ENCODE results near the gene LRRFIP1.
A peak's percentile ranks its signal among the peaks of the same experiment; 100 is the strongest.

The LRRFIP1 gene

GRCh38 chr2:237691029-237691907 lies 63.9 kb downstream of the LRRFIP1 start:
- DNase-seq, result no peak

GRCh38 chr2:237691908-237692600 lies 64.7 kb downstream of the LRRFIP1 start:
- DNase-seq, result peak; percentile 93

- DNase-seq, result no peak
Measured at GRCh38 chr2:237692601-237693290, 65.4 kb downstream of the LRRFIP1 start.

GRCh38 chr2:237693291-237693994 lies 66.1 kb downstream of the LRRFIP1 start:
- no peak for DNase-seq

- no peak for DNase-seq
Measured at GRCh38 chr2:237694415-237695194, 67.2 kb downstream of the LRRFIP1 start.

GRCh38 chr2:237695201-237695780 lies 67.9 kb downstream of the LRRFIP1 start:
- no peak for DNase-seq

- peak; percentile 28 for DNase-seq
Measured at GRCh38 chr2:237696461-237696860, 69.1 kb downstream of the LRRFIP1 start.

- DNase-seq, result no peak
Measured at GRCh38 chr2:237697586-237698357, 70.4 kb downstream of the LRRFIP1 start.

GRCh38 chr2:237698358-237698694 lies 70.9 kb downstream of the LRRFIP1 start:
- no peak for DNase-seq

- DNase-seq, result no peak
Measured at GRCh38 chr2:237699870-237700511, 72.6 kb downstream of the LRRFIP1 start.

- peak; percentile 46 for DNase-seq
Measured at GRCh38 chr2:237700512-237701032, 73.2 kb downstream of the LRRFIP1 start.

- no peak for DNase-seq
Measured at GRCh38 chr2:237701033-237701858, 73.9 kb downstream of the LRRFIP1 start.

- no peak for DNase-seq
Measured at GRCh38 chr2:237701859-237702390, 74.5 kb downstream of the LRRFIP1 start.

GRCh38 chr2:237702441-237703391 lies 75.3 kb downstream of the LRRFIP1 start:
- no peak for DNase-seq

- no peak for DNase-seq
Measured at GRCh38 chr2:237704501-237705434, 77.4 kb downstream of the LRRFIP1 start.

- no peak for DNase-seq
Measured at GRCh38 chr2:237706257-237706656, 78.9 kb downstream of the LRRFIP1 start.

GRCh38 chr2:237708065-237708398 lies 80.6 kb downstream of the LRRFIP1 start:
- DNase-seq, result no peak
